Vagina (tissue), 2 donors: Measurements from ENCODE around the gene IQCN.

ENCODE experiments used
- POLR2A ChIP-seq, 2 donors: fragments of 450-650 bp; IDR thresholded peaks; one replicate each; pipeline ENCODE4 v1.6.1; 2017; ENCODE audit warnings: antibody characterized with exemption in 2 of 2, mild to moderate bottlenecking in 2 of 2, moderate library complexity in 2 of 2
- POLR2AphosphoS5 ChIP-seq, 2 donors: sonication (generic); formaldehyde crosslinking; IDR thresholded peaks; one replicate each; pipeline ENCODE4 v1.9.0; 2017; ENCODE audit warnings: antibody characterized with exemption in 2 of 2, mild to moderate bottlenecking in 2 of 2, low read depth in 1 of 2; ENCODE audit not compliant: insufficient read depth in 1 of 2
- TF ChIP-seq, protein P1 (sequence below), 3 experiments: fragments of 450-650 bp in 2 of 3; fragments of 200-600 bp in 1 of 3; sonication (generic) in 1 of 3; IDR thresholded peaks; one replicate each; pipeline ENCODE4 v1.5.1; 2017 to 2019; ENCODE audit warnings: antibody characterized with exemption in 3 of 3, mild to moderate bottlenecking in 2 of 3, moderate library complexity in 2 of 3

DNA sequence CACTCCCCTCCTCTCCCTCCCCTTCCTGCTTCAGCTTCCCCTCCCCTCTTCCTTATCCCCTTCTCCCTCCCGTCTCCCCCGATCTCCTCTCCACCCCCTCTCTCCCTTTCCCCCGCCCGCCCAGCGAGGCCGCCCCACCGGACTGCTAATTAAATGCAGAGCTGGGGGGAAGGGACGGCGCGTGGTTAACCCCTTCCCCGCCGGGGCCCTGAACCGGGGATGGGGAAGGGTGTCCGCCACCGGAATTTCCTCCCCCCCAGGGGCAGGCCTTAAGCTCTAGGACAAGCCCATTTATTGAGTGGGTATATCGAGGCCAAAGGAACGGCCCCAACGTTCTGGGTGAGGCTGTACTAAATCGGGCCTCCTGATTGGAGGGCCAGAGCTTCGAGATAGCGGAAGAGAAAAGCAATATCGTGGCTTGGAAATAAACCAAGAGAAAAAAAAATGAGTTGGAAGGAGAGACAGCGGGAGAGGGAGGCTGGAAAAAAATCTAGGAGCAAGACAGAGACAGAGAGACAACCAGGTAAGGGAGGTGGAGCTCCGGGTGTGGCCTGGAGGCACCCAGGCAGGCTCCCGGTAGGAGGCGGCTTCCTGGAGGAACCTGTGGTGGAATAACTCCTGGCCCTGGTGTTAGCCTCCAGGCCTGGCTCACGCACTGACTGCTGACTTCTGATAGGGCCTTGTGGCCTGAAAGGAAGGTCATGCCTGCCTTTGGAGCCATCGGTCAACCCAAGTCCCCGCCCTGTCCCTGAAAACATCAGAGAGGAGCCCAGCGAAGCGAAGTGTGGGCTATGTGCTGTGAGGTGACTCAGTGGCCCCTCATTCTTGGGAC, 18.8 kb upstream of the IQCN start:
- TF ChIP-seq, protein P1, sequence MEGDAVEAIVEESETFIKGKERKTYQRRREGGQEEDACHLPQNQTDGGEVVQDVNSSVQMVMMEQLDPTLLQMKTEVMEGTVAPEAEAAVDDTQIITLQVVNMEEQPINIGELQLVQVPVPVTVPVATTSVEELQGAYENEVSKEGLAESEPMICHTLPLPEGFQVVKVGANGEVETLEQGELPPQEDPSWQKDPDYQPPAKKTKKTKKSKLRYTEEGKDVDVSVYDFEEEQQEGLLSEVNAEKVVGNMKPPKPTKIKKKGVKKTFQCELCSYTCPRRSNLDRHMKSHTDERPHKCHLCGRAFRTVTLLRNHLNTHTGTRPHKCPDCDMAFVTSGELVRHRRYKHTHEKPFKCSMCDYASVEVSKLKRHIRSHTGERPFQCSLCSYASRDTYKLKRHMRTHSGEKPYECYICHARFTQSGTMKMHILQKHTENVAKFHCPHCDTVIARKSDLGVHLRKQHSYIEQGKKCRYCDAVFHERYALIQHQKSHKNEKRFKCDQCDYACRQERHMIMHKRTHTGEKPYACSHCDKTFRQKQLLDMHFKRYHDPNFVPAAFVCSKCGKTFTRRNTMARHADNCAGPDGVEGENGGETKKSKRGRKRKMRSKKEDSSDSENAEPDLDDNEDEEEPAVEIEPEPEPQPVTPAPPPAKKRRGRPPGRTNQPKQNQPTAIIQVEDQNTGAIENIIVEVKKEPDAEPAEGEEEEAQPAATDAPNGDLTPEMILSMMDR (IDR thresholded peaks at IDR 0.05): no peak
- TF ChIP-seq POLR2AphosphoS5 (IDR thresholded peaks at IDR 0.05; ENCODE audit: insufficient read depth in 1 of 2, low read depth in 1 of 2) (peak in 1 of 2 donors; percentile 49), POLR2A (IDR thresholded peaks at IDR 0.05) (no peak)
